Measurements from ENCODE around the gene HAAO. TPM values are rescaled to one million over a fixed set of nuclear protein-coding genes. Genes with fewer than 3 reads are reported as not detected.

Gene HAAO
- total RNA-seq, 1 experiment from 2014 or later = not detected

DNA sequence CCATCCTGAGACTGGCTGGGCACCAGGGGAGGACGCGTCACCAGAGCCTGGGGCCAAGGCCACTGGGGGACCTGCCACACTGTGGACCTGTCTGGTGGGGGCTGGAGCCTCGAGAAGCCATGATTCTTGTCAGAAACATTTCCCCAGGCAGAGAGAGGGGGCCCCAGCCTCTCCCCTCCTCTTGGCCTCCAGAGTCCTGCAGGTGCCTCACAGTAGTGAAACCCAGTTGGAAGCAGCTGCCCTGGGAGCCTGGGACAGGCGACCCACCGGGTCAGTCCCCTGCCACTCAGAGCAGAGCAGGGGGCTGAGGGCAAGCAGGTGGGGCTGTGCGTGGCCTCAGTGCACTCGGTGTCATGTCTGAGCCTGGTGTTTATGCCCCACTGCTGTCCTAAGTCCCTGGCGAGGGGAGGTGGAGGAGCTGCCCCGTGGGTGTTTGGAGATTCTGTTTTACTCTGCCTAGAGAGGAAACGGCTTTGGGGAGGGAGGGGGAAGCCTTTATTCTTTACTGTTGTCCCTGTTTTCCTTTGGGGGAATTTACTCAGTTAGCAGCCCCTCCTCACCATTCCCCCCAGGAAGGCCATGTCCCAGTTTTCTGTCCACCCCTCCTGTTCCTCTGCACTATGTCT is 36.1 kb downstream of the HAAO start:
- Histone ChIP-seq H3F3A (ENCODE audit: low read length, unreplicated experiment) (no peaks in the 10 kb centered on the region), H3K4me3 (ENCODE audit: low read length) (no peak overlapping the region), H3K4me2 (ENCODE audit: low read length) (no peak overlapping the region), H3K9ac (ENCODE audit: low read length) (no peak overlapping the region), H3K9me2 (replicated peaks; ENCODE audit: low read length) (no peaks in the 10 kb centered on the region), H3K4me1 (ENCODE audit: insufficient read depth, low read length) (no peaks in the 10 kb centered on the region), H2AFZ (ENCODE audit: low read length) (no peak overlapping the region), H3K27me3 (ENCODE audit: low read length) (no peaks in the 10 kb centered on the region), H3K79me2 (ENCODE audit: low read length) (no peaks in the 10 kb centered on the region), H3K9me3 (ENCODE audit: low read length) (no peaks in the 10 kb centered on the region), H3K27ac (ENCODE audit: low read length) (no peak overlapping the region), H3K36me3 (ENCODE audit: low read depth, low read length) (no peaks in the 10 kb centered on the region), H4K20me1 (ENCODE audit: low read length) (no peaks in the 10 kb centered on the region)
- CTCF ChIA-PET = no interaction called here
- BruUV-seq (replicated peaks) = no TSS peak
- intact Hi-C loops (cut with micrococcal nuclease) = no loop called here
- DNase-seq (no peak), ATAC-seq (no peak)
- no peak for TF ChIP-seq EZH2phosphoT487 (IDR thresholded peaks at IDR 0.05; ENCODE audit: borderline replicate concordance, low read length)
- TF ChIP-seq, protein P1, sequence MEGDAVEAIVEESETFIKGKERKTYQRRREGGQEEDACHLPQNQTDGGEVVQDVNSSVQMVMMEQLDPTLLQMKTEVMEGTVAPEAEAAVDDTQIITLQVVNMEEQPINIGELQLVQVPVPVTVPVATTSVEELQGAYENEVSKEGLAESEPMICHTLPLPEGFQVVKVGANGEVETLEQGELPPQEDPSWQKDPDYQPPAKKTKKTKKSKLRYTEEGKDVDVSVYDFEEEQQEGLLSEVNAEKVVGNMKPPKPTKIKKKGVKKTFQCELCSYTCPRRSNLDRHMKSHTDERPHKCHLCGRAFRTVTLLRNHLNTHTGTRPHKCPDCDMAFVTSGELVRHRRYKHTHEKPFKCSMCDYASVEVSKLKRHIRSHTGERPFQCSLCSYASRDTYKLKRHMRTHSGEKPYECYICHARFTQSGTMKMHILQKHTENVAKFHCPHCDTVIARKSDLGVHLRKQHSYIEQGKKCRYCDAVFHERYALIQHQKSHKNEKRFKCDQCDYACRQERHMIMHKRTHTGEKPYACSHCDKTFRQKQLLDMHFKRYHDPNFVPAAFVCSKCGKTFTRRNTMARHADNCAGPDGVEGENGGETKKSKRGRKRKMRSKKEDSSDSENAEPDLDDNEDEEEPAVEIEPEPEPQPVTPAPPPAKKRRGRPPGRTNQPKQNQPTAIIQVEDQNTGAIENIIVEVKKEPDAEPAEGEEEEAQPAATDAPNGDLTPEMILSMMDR (conservative IDR thresholded peaks at IDR 0.05; ENCODE audit: low read depth, low read length) = no peak
- no peak for TF ChIP-seq EZH2 (IDR thresholded peaks at IDR 0.05; ENCODE audit: low read length, unreplicated experiment)
- POLR2A ChIA-PET (ENCODE audit: unreplicated experiment) = no interaction called here

DNA sequence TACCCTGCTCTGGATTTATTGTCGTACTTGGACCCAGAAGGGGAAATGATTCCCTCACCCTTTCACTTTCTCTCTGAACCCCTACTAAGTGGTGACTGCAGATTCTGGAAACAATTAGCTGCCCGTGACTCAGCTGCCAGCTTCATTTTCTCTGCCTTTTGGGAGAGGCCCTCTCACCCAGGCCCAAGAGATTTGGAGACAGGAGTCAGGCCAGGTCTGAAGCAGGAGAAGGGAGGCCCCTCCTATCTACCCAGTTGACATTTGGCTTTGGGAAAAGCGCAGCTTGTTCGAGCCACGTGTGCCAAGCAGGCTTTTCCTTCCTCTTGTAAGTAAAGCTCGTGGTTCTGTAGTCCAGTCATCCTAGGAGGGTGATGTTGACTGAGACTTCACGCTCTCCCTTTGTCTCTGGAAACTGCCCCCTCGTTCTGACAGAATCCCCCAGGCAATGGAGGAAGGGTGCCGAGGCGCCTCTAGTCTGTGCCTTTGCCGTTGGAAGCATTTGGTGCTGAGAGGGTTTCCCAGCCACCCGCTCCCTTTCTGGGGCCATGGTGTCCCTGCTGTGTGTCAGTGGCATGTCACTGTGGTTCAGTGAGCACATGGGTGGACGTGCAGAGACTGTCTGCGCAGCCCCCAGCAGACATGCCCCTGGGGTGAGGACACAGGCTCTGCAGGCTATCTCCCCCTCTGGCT is 37.0 kb downstream of the HAAO start:
- Histone ChIP-seq H3K4me1 (ENCODE audit: insufficient read depth, low read length) (no peaks in the 10 kb centered on the region), H3K27ac (ENCODE audit: low read length) (no peak overlapping the region), H3K36me3 (ENCODE audit: low read depth, low read length) (no peaks in the 10 kb centered on the region), H3K9me3 (ENCODE audit: low read length) (no peaks in the 10 kb centered on the region), H3K4me2 (ENCODE audit: low read length) (no peak overlapping the region), H3K79me2 (ENCODE audit: low read length) (no peaks in the 10 kb centered on the region), H3K9ac (ENCODE audit: low read length) (no peak overlapping the region), H4K20me1 (ENCODE audit: low read length) (no peaks in the 10 kb centered on the region), H2AFZ (ENCODE audit: low read length) (no peak overlapping the region), H3K4me3 (ENCODE audit: low read length) (no peak overlapping the region), H3F3A (ENCODE audit: low read length, unreplicated experiment) (no peaks in the 10 kb centered on the region), H3K27me3 (ENCODE audit: low read length) (no peaks in the 10 kb centered on the region), H3K9me2 (replicated peaks; ENCODE audit: low read length) (no peaks in the 10 kb centered on the region)
- CTCF ChIA-PET = no interaction called here
- ATAC-seq = no peak
- intact Hi-C loops (cut with micrococcal nuclease) = no loop called here
- TF ChIP-seq EZH2 (IDR thresholded peaks at IDR 0.05; ENCODE audit: low read length, unreplicated experiment) = no peak
- TF ChIP-seq EZH2phosphoT487 (IDR thresholded peaks at IDR 0.05; ENCODE audit: borderline replicate concordance, low read length) = no peak
- TF ChIP-seq, protein P1 (conservative IDR thresholded peaks at IDR 0.05; ENCODE audit: low read depth, low read length) = no peak
- DNase-seq = no peak
- no TSS peak for BruUV-seq (replicated peaks)
- POLR2A ChIA-PET (ENCODE audit: unreplicated experiment) = no interaction called here

DNA sequence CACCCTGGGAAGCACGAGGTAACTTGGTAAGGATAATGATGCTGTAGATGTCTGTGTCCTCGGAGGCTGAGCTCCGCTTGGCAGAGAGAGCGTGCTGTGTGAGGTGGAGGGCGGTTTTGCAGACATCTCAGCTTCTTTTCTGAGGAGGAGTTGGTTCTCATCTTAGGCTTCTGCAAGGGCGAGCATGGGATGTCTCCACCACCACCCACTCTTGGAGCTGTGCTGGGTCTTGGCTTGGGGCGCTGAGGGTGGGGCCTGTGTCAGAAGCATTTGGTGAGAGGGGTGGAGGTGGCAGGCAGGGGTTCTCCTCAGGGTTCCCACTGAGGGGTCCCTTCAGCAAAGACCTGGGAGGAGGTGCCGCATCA is 37.6 kb downstream of the HAAO start:
- Histone ChIP-seq H3K79me2 (ENCODE audit: low read length) (no peaks in the 10 kb centered on the region), H4K20me1 (ENCODE audit: low read length) (no peaks in the 10 kb centered on the region), H3K27ac (ENCODE audit: low read length) (no peak overlapping the region), H2AFZ (ENCODE audit: low read length) (no peak overlapping the region), H3K36me3 (ENCODE audit: low read depth, low read length) (no peaks in the 10 kb centered on the region), H3F3A (ENCODE audit: low read length, unreplicated experiment) (no peaks in the 10 kb centered on the region), H3K9ac (ENCODE audit: low read length) (no peak overlapping the region), H3K9me2 (replicated peaks; ENCODE audit: low read length) (no peaks in the 10 kb centered on the region), H3K9me3 (ENCODE audit: low read length) (no peaks in the 10 kb centered on the region), H3K4me3 (ENCODE audit: low read length) (no peak overlapping the region), H3K4me2 (ENCODE audit: low read length) (no peak overlapping the region), H3K4me1 (ENCODE audit: insufficient read depth, low read length) (no peaks in the 10 kb centered on the region), H3K27me3 (ENCODE audit: low read length) (no peaks in the 10 kb centered on the region)
- TF ChIP-seq EZH2phosphoT487 (IDR thresholded peaks at IDR 0.05; ENCODE audit: borderline replicate concordance, low read length) (no peak), EZH2 (IDR thresholded peaks at IDR 0.05; ENCODE audit: low read length, unreplicated experiment) (no peak)
- TF ChIP-seq, protein P1 (conservative IDR thresholded peaks at IDR 0.05; ENCODE audit: low read depth, low read length) = no peak
- BruUV-seq (replicated peaks) = no TSS peak
- ATAC-seq (no peak), DNase-seq (no peak)
- ChIA-PET CTCF (no interaction called here), POLR2A (ENCODE audit: unreplicated experiment) (no interaction called here)
- intact Hi-C loops (cut with micrococcal nuclease) = no loop called here
